PFSK-1 (cell line): ENCODE measurements around the gene ASIC4.

ENCODE experiments used
- FOXP2 ChIP-seq: optimal IDR thresholded peaks from 2 replicates; pipeline ENCODE3; 2011; ENCODE audit warnings: borderline replicate concordance, control low read depth, inconsistent platforms; ENCODE audit not compliant: insufficient read depth; ENCODE audit errors: extremely low read length, extremely low read depth
- POLR2AphosphoS5 ChIP-seq: IDR thresholded peaks from 2 replicates; pipeline ENCODE4 v1.6.1; 2012; ENCODE audit warnings: low read depth, mild to moderate bottlenecking, control low read depth, low read length, moderate library complexity
- REST ChIP-seq, 2 experiments: IDR thresholded peaks; 2 replicates each; pipeline versions ENCODE4 v1.6.1 to v1.8.0; 2011 to 2012; ENCODE audit warnings: low read depth in 2 of 2, low read length in 2 of 2, control low read depth in 1 of 2, inconsistent platforms in 1 of 2, mild to moderate bottlenecking in 1 of 2, moderate library complexity in 1 of 2; ENCODE audit not compliant: insufficient read depth in 1 of 2
- SIN3A ChIP-seq: IDR thresholded peaks from 2 replicates; pipeline ENCODE4 v1.6.1; 2012; ENCODE audit warnings: mild to moderate bottlenecking, low read length, moderate library complexity, borderline replicate concordance; ENCODE audit not compliant: insufficient read depth
- TAF1 ChIP-seq: IDR thresholded peaks from 2 replicates; pipeline ENCODE4 v1.6.1; 2012; ENCODE audit warnings: low read length, control low read depth, borderline replicate concordance; ENCODE audit not compliant: insufficient read depth

GRCh38 chr2:219495531-219496122, 18.7 kb upstream of the ASIC4 start:
- TF ChIP-seq POLR2AphosphoS5, result no peak
- no peak for TF ChIP-seq REST (IDR thresholded peaks at IDR 0.05; ENCODE audit: insufficient read depth in 1 of 2, low read depth in 2 of 2, low read length in 2 of 2)
- TF ChIP-seq SIN3A, result no peak
- no peak for TF ChIP-seq TAF1
- no peak for TF ChIP-seq FOXP2
